HuH-7.5 (cell line): ENCODE data around the gene KIF2C.
"Not testable (repeated sequence)": the region's sequence is repeated elsewhere in the genome, so short reads cannot be mapped to it uniquely, and the experiment has no call there.

Experiments used
- DNase-seq: peaks from one replicate; pipeline ENCODE4 v3.0.0; 2011; ENCODE audit warnings: low spot score

The KIF2C gene

DNA sequence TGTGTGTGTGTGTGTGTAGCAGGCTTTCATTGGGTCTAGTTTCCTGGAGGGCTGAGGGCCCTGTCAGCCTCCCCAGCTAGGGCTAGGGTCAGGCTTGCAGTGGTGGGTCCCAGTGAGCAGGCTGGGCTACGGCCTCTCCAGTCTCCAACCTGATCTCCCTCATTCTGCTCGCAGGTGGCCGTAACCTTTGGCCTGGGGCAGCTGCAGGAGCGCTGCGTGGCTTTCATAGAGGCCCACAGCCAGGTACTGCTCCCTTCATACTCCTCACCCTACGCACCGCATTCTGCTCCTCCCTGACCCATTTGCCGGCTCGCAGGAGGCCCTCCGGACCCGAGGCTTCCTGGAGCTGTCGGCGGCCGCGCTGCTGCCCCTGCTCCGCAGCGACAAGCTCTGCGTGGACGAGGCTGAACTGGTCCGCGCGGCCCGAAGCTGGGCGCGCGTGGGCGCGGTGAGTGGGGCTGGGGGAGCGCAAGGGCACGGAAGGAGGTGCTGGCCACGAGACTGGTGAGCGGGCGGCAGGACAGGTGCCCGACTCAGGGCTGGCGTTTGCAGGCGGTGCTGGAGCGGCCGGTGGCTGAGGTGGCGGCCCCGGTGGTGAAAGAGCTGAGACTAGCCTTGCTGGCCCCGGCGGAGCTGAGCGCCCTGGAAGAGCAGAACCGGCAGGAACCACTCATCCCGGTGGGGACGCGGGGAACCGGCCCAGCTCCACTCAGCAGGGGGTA is 73.3 kb downstream of the KIF2C start:
- DNase-seq: no peak

DNA sequence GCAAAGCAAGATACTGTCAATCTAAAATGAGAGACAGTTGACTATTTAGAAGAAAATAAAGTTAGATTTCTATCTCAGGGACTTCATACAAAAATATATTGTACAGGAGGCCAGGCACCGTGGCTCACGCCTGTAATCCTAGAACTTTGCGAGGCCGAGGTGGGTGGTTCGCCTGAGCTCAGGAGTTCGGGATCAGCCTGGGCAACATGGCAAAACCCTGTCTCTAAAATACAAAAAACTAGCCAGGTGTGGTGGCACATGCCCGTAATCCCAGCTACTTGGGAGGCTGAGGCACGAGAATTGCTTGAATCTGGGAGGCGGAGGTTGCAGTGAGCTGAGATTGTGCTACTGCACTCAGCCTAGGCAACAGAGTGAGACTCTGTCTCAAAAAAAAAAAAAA is 76.3 kb downstream of the KIF2C start:
- DNase-seq: not testable (repeated sequence)

DNA sequence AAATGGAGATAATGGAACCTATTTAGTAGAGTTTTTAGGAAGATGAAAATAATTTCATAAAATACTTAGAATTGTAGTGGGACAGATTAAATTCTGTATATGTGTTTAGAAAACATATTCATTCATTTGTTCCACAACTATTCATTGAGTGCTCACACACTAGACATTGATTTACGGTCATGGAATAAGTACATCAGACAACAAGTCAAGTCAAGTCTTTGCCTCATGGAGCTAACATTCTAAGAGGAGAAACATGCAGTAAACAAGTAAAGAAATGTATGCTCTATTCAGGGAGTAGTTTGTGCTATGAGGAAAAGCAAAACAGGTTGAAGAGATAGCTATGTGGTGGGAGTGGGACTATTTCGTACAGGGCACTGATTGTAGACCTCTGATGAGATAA is 77.7 kb downstream of the KIF2C start:
- no peak for DNase-seq
